RWPE2 (cell line): Measurements from ENCODE around the gene TMEM132D.

ENCODE experiments used
- ATAC-seq: fragments of 200-7000 bp; cut with Tn5 transposase; 3 replicates; pipeline ENCODE4 v1.9.1; 2021; ENCODE audit warnings: low read depth
- DNase-seq: peaks from one replicate; pipeline ENCODE4 v3.0.0-alpha.2; 2020; ENCODE audit warnings: low spot score
- H3K27ac ChIP-seq: fragments of 450-650 bp; 2 replicates; pipeline ENCODE4 v1.5.1; 2017; ENCODE audit warnings: mild to moderate bottlenecking; ENCODE audit not compliant: poor library complexity, severe bottlenecking
- H3K27me3 ChIP-seq: fragments of 250-450 bp; sonication (Bioruptor Pico); 2 replicates; pipeline ENCODE4 v1.5.1; 2021; ENCODE audit warnings: mild to moderate bottlenecking, moderate library complexity; ENCODE audit not compliant: insufficient read depth, poor library complexity, severe bottlenecking
- H3K36me3 ChIP-seq: fragments of 250-450 bp; sonication (Bioruptor Pico); 2 replicates; pipeline ENCODE4 v1.5.1; 2020; ENCODE audit warnings: low read depth, mild to moderate bottlenecking, moderate library complexity
- H3K4me1 ChIP-seq: fragments of 250-450 bp; sonication (Bioruptor Pico); 2 replicates; pipeline ENCODE4 v1.5.1; 2021; ENCODE audit warnings: mild to moderate bottlenecking, moderate library complexity; ENCODE audit not compliant: insufficient read depth, poor library complexity, severe bottlenecking
- H3K4me3 ChIP-seq: fragments of 250-450 bp; sonication (Bioruptor Pico); 2 replicates; pipeline ENCODE4 v1.5.1; 2021; ENCODE audit warnings: mild to moderate bottlenecking, moderate library complexity; ENCODE audit not compliant: severe bottlenecking
- H3K9me3 ChIP-seq: fragments of 250-450 bp; sonication (Bioruptor Pico); 2 replicates; pipeline ENCODE4 v1.5.1; 2021; ENCODE audit warnings: mild to moderate bottlenecking, moderate library complexity; ENCODE audit not compliant: severe bottlenecking
- TF ChIP-seq, protein P1 (sequence below): fragments of 450-650 bp; IDR thresholded peaks from one replicate; pipeline ENCODE4 v1.5.1; 2017; ENCODE audit warnings: mild to moderate bottlenecking, moderate library complexity; ENCODE audit not compliant: poor library complexity, severe bottlenecking

The TMEM132D gene

DNA sequence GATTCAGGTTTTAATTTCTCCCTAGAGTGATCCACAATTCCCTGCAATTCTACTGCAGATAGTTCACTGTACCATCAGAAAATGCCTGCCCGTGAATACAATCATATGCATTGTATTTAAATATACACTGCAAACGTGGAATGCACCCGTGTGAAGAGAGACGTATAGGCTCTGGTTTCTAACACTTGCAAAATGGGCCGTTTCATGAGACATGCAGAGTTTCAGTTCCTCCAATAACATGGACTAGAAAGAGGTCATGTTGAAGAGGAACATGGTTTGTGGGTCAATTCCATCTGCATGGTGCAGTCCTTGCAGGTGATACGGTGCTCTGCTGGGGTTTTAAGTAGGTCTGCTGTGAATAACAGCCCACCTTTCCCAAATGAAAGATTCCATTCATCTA, 373.3 kb downstream of the TMEM132D start:
- ATAC-seq, result no peak
- Histone ChIP-seq H3K4me1 (no peaks in the 10 kb centered on the region), H3K27ac (no peak overlapping the region), H3K9me3 (no peaks in the 10 kb centered on the region), H3K27me3 (peaks cover 5% of the 10 kb centered on the region), H3K4me3 (no peak overlapping the region), H3K36me3 (no peaks in the 10 kb centered on the region)
- DNase-seq, result no peak
- TF ChIP-seq, protein P1, sequence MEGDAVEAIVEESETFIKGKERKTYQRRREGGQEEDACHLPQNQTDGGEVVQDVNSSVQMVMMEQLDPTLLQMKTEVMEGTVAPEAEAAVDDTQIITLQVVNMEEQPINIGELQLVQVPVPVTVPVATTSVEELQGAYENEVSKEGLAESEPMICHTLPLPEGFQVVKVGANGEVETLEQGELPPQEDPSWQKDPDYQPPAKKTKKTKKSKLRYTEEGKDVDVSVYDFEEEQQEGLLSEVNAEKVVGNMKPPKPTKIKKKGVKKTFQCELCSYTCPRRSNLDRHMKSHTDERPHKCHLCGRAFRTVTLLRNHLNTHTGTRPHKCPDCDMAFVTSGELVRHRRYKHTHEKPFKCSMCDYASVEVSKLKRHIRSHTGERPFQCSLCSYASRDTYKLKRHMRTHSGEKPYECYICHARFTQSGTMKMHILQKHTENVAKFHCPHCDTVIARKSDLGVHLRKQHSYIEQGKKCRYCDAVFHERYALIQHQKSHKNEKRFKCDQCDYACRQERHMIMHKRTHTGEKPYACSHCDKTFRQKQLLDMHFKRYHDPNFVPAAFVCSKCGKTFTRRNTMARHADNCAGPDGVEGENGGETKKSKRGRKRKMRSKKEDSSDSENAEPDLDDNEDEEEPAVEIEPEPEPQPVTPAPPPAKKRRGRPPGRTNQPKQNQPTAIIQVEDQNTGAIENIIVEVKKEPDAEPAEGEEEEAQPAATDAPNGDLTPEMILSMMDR, result no peak

DNA sequence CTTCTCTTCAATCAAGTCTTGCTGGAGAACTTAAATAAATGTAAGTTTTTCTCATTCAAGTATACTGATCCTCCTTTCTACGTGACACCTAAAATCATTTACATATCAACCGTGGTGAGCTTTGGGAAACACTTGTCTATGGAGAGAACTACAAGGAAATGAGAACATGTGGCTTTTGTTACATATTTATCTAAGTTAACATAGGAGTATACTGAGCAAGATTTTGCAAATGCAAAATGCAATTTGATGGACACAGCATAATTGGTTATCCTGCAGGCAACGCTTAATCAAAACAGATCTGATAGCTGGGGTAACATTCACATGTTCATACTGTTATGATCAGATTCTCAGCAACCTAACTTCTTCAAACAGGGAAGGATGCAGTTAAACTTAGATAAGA, 376.3 kb downstream of the TMEM132D start:
- DNase-seq (no peak), ATAC-seq (no peak)
- H3K4me3 ChIP-seq, result no peak overlapping the region
- peaks cover 2% of the 10 kb centered on the region for H3K9me3 ChIP-seq
- TF ChIP-seq, protein P1, result no peak
- no peaks in the 10 kb centered on the region for H3K36me3 ChIP-seq
- no peaks in the 10 kb centered on the region for H3K4me1 ChIP-seq
- no peaks in the 10 kb centered on the region for H3K27me3 ChIP-seq
- no peak overlapping the region for H3K27ac ChIP-seq

DNA sequence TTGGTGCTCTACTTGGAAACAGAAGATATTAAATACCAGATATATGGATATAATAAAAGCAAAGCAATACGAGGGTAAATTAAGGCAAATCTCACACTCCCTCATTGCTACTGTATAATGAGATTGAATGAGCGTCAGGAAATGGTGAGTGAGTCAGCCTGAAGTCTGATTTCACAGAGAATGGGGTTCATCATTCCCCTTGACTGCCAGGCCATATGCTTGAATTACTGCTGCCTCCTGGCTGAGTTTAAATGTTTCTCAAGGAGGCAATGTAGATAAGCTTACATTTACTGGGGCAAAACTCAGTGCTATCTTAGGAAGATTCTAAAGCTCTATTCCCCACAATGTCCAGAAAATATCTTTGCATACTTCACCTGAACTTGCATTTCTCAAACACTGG, 380.2 kb downstream of the TMEM132D start:
- Histone ChIP-seq H3K27ac (no peak overlapping the region), H3K4me1 (no peaks in the 10 kb centered on the region), H3K36me3 (no peaks in the 10 kb centered on the region), H3K9me3 (peaks cover 2% of the 10 kb centered on the region), H3K27me3 (no peaks in the 10 kb centered on the region), H3K4me3 (no peak overlapping the region)
- DNase-seq, result no peak
- ATAC-seq, result no peak
- TF ChIP-seq, protein P1, result no peak

DNA sequence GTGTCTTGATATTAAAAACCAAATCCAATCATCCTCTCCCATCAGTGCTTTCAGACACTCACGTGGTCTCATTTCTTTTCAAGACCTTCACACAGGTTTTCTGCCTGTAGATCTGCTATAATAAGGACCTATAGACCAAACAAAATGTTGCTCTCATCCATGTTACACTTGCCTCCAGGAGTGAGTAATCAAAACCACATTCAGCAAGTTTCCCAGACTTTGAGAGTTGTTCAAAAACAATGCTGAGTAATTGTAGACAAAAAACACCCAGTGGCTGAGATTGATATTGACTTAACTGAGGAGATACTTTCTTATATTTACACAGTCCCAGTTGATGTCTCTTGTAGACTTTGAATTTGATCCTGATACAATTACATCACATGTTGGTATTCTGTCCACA, 383.1 kb downstream of the TMEM132D start:
- no peak for DNase-seq
- no peaks in the 10 kb centered on the region for H3K36me3 ChIP-seq
- H3K4me3 ChIP-seq, result no peak overlapping the region
- H3K9me3 ChIP-seq, result peaks cover 6% of the 10 kb centered on the region
- H3K27me3 ChIP-seq, result no peaks in the 10 kb centered on the region
- no peaks in the 10 kb centered on the region for H3K4me1 ChIP-seq
- TF ChIP-seq, protein P1, result no peak
- no peak overlapping the region for H3K27ac ChIP-seq
- 0 out of 3 replicates have a peak, but pooled peaks have one; percentile 12 for ATAC-seq

DNA sequence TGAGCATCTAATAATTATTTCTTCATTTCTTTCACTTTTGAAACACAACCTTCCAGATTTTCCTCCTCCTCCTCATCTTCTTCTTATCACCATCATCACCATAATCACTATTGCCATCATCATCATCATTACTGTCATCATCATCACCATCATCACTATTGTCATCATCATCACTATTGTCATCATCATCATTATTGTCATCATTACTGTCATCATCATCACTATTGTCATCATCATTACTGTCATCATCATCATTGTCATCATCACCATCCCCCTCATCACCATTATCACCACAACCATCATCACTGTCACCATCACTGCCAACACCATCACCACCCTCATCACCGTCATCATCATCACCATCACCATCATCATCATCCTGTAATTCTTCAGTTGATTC, 400.0 kb downstream of the TMEM132D start:
- Histone ChIP-seq H3K27ac (no peak overlapping the region), H3K4me3 (no peak overlapping the region), H3K36me3 (no peaks in the 10 kb centered on the region), H3K4me1 (no peaks in the 10 kb centered on the region), H3K27me3 (no peaks in the 10 kb centered on the region), H3K9me3 (no peaks in the 10 kb centered on the region)
- ATAC-seq (no peak), DNase-seq (no peak)
- TF ChIP-seq, protein P1, result no peak
